DND-41 (cell line): ENCODE measurements around the gene TNFRSF12A.

ENCODE experiments used
- ATAC-seq: fragments of 200-7000 bp; cut with Tn5 transposase; 3 replicates; pipeline ENCODE4 v1.9.1; 2021; ENCODE audit warnings: low read depth; ENCODE audit not compliant: insufficient read depth
- DNase-seq: peaks from one replicate; pipeline ENCODE4 v3.0.0-alpha.2; 2020
- H2AFZ ChIP-seq: 2 replicates; pipeline ENCODE4 v1.6.0; 2012; ENCODE audit warnings: low read depth, low read length
- H3K27ac ChIP-seq: 2 replicates; pipeline ENCODE4 v1.5.1; 2012; ENCODE audit warnings: low read length, inconsistent platforms
- H3K27me3 ChIP-seq: fragments of 200-600 bp; sonication (generic); 2 replicates; pipeline ENCODE4 v1.6.0; 2012; ENCODE audit warnings: low read length, mild to moderate bottlenecking, inconsistent platforms; ENCODE audit not compliant: insufficient read depth, poor library complexity
- H3K36me3 ChIP-seq: 2 replicates; pipeline ENCODE4 v1.5.1; 2012; ENCODE audit warnings: low read length, inconsistent platforms; ENCODE audit not compliant: insufficient read depth
- H3K4me1 ChIP-seq: 2 replicates; pipeline ENCODE4 v1.5.1; 2012; ENCODE audit warnings: mild to moderate bottlenecking, low read length; ENCODE audit not compliant: insufficient read depth
- H3K4me2 ChIP-seq: 2 replicates; pipeline ENCODE4 v1.6.0; 2012; ENCODE audit warnings: mild to moderate bottlenecking, moderate library complexity, low read length, inconsistent platforms; ENCODE audit not compliant: insufficient read depth
- H3K4me3 ChIP-seq, 2 experiments: fragments of 200-600 bp in 1 of 2; shearing (Covaris generic) in 1 of 2; 2 replicates each; pipeline ENCODE4 v1.5.1; 2012 to 2016; ENCODE audit warnings: inconsistent platforms in 2 of 2, low read length in 2 of 2, mild to moderate bottlenecking in 2 of 2, low read depth in 1 of 2, moderate library complexity in 1 of 2
- H3K79me2 ChIP-seq: 2 replicates; pipeline ENCODE4 v1.6.0; 2012; ENCODE audit warnings: low read length, inconsistent platforms; ENCODE audit not compliant: insufficient read depth
- H3K9ac ChIP-seq: 2 replicates; pipeline ENCODE4 v1.6.0; 2012; ENCODE audit warnings: low read depth, mild to moderate bottlenecking, inconsistent platforms, low read length, moderate library complexity
- H3K9me3 ChIP-seq: 2 replicates; pipeline ENCODE4 v1.5.1; 2012; ENCODE audit warnings: low read length, moderate library complexity, mild to moderate bottlenecking, inconsistent platforms; ENCODE audit not compliant: insufficient read depth, severe bottlenecking
- H4K20me1 ChIP-seq: 2 replicates; pipeline ENCODE4 v1.6.0; 2012; ENCODE audit warnings: low read length; ENCODE audit not compliant: insufficient read depth
- EZH2 ChIP-seq: IDR thresholded peaks from 3 replicates; pipeline ENCODE4 v1.6.1; 2012; ENCODE audit warnings: borderline replicate concordance, low read depth, mild to moderate bottlenecking, moderate library complexity, low read length, inconsistent platforms; ENCODE audit not compliant: severe bottlenecking
- TF ChIP-seq, protein P1 (sequence below): IDR thresholded peaks from 2 replicates; pipeline ENCODE4 v1.5.1; 2012; ENCODE audit warnings: borderline replicate concordance, low read length, moderate library complexity, mild to moderate bottlenecking; ENCODE audit not compliant: poor library complexity, severe bottlenecking; ENCODE audit errors: extremely low read depth

Gene TNFRSF12A

DNA sequence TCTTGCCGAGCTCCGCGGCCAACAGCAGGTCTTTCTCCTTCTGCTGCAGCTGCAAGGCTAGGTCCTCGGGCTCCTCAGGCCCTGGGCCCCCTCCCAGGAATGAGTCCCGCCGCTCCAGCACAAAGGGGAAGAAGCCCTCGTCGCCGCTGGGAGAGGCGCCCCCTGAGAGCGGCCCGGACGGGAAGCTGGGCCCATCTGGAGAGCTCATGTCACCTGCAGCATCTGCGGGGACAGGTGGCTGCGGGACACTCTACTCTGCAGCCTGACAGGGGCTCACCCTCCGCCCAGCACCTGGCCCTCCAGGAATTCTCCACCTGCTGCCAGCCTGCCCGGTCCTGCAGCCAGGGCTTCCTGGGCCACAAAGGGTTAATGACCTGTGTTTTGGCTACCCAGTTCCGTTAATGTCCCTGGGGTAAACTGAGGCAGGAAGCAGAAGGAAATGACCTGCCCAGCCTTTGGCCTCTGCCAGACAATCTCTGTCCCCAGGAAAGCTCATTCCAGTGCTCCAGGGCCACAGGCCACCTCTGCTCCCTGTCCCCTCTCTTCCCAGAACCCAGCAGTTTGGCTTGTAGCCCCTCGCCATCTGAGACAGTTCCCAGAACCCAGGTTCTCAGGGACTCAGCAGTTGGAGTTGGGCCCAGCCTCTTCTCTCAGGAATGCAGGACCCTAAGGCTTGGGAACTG lies 15.3 kb downstream of the TNFRSF12A start:
- no peak overlapping the region for H3K4me2 ChIP-seq
- H3K79me2 ChIP-seq: no peaks in the 10 kb centered on the region
- H3K9ac ChIP-seq: no peak overlapping the region
- H3K4me1 ChIP-seq: no peaks in the 10 kb centered on the region
- no peaks in the 10 kb centered on the region for H3K9me3 ChIP-seq
- no peaks in the 10 kb centered on the region for H3K36me3 ChIP-seq
- no peak overlapping the region for H3K27ac ChIP-seq
- DNase-seq (no peak), ATAC-seq (no peak)
- H3K27me3 ChIP-seq: peaks cover 16% of the 10 kb centered on the region
- TF ChIP-seq, protein P1, sequence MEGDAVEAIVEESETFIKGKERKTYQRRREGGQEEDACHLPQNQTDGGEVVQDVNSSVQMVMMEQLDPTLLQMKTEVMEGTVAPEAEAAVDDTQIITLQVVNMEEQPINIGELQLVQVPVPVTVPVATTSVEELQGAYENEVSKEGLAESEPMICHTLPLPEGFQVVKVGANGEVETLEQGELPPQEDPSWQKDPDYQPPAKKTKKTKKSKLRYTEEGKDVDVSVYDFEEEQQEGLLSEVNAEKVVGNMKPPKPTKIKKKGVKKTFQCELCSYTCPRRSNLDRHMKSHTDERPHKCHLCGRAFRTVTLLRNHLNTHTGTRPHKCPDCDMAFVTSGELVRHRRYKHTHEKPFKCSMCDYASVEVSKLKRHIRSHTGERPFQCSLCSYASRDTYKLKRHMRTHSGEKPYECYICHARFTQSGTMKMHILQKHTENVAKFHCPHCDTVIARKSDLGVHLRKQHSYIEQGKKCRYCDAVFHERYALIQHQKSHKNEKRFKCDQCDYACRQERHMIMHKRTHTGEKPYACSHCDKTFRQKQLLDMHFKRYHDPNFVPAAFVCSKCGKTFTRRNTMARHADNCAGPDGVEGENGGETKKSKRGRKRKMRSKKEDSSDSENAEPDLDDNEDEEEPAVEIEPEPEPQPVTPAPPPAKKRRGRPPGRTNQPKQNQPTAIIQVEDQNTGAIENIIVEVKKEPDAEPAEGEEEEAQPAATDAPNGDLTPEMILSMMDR: no peak
- no peak for TF ChIP-seq EZH2
- H3K4me3 ChIP-seq: no peak overlapping the region
- no peaks in the 10 kb centered on the region; the same call in 1 of the 2 replicates for H4K20me1 ChIP-seq
- H2AFZ ChIP-seq: no peak overlapping the region

DNA sequence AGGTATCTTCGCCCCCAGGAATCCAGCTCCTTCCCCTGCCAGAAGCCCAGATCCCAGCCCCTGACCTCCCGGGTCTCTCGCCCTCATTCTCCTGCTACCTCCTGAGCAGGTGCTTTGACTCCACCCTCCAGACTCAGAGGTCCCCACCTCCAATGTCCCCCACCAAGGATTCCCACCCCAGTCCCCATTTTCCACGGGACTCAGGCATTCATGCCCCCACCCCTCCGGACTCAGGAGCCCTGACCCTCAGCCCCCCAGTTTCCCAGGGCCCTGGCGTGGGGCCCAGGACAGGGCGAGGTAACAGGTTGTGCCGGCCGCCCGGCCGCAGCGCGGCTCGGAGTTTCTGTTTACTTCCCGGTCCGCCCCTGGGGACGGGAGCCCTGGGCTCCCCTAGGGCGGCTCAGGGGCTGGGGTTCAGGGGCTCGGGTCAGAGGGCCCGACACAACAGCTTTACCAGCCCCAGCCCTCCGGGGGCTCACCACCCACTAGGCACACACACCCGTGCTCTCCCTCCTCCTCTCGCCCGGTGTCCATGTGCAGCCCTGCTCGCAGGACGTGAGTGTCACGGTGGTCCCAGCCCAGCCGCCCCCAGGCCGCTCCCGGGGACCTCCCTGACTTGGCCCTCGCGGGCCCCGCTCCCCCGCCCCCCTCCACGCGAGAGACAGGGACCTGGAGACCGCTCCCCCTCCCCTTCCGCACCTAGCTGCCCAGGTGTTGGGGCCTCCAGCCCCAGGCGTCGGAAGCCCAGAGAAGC lies 16.0 kb downstream of the TNFRSF12A start:
- no peaks in the 10 kb centered on the region for H3K4me1 ChIP-seq
- H3K79me2 ChIP-seq: no peaks in the 10 kb centered on the region
- no peaks in the 10 kb centered on the region for H3K36me3 ChIP-seq
- H3K9ac ChIP-seq: no peak overlapping the region
- DNase-seq: no peak
- no peaks in the 10 kb centered on the region; the same call in 1 of the 2 replicates for H4K20me1 ChIP-seq
- no peak overlapping the region for H3K27ac ChIP-seq
- H3K9me3 ChIP-seq: no peaks in the 10 kb centered on the region
- no peak for TF ChIP-seq EZH2
- TF ChIP-seq, protein P1: no peak
- no peak overlapping the region for H2AFZ ChIP-seq
- H3K4me3 ChIP-seq: no peak overlapping the region
- ATAC-seq: no peak
- no peak overlapping the region for H3K4me2 ChIP-seq
- peaks cover 16% of the 10 kb centered on the region for H3K27me3 ChIP-seq

DNA sequence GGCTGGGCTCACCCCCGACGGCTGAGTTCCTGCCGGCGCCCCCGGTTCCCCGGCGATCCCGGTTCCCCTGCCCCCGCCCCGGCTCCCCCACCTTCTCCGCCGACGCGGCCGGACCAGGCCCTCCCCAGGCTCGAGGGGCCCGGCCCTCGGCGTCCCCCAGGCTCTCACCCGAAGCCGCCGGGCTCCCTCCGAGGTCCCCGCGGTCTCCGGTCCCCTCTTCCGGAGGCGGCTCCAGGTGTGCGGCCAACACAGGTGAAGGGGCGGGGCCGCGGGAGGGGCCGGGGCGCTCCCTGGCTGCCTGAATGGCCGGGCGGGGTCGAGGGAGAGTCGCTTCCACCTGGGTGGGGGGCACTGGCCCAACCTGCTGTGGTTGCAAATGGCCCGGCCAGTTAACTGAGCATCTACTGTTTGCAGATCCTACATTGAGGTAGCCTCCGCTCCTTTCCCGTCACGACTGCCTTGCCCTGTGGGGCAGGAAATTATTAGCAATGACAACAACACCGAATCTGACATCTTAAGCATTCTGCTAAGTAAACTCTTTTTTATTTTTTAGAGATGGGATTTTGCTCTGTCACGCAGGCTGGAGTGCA lies 16.7 kb downstream of the TNFRSF12A start, which contains the start of gene BICDL2:
BICDL2 (minus strand) TSS at position 219 of the 590 bp plus-strand sequence. CDS start 1,448 bp downstream, outside the sequence.
- TF ChIP-seq EZH2: no peak
- TF ChIP-seq, protein P1: no peak
- H3K4me2 ChIP-seq: no peak within 1 kb of the TSS
- H3K9me3 ChIP-seq: no peaks in the 10 kb centered on the region
- no peak within 1 kb of the TSS for H3K27ac ChIP-seq
- H3K79me2 ChIP-seq: no peaks in the 10 kb centered on the region
- H3K4me1 ChIP-seq: no peaks in the 10 kb centered on the region
- no peak within 1 kb of the TSS for H3K9ac ChIP-seq
- no peaks in the 10 kb centered on the region for H3K36me3 ChIP-seq
- H4K20me1 ChIP-seq: no peaks in the 10 kb centered on the region; the same call in 1 of the 2 replicates
- H2AFZ ChIP-seq: no peak within 1 kb of the TSS
- no peak within 1 kb of the TSS for H3K4me3 ChIP-seq
- DNase-seq: no peak
- H3K27me3 ChIP-seq: peaks cover 16% of the 10 kb centered on the region
- no peak for ATAC-seq
